ENCODE data around the gene SMIM36.
A peak's percentile ranks its signal among the peaks of the same experiment; 100 is the strongest.
"Not testable (repeated sequence)": the region's sequence is repeated elsewhere in the genome, so short reads cannot be mapped to it uniquely, and the experiment has no call there.

Gene SMIM36

GRCh38 chr17:55478971-55479370 lies 32.3 kb downstream of the SMIM36 start:
- TF ChIP-seq CTCF (IDR thresholded peaks at IDR 0.05; ENCODE audit: low read depth, low read length): no peak
- no peak overlapping the region for H3K4me3 ChIP-seq (replicated peaks in 1 of 2; ENCODE audit: low read depth in 2 of 2, low read length in 2 of 2)
- DNase-seq (ENCODE audit: low read depth in 2 of 2): peak in 1 of 2 donors; percentile 46

- DNase-seq (ENCODE audit: low read depth in 2 of 2): no peak
- TF ChIP-seq CTCF (IDR thresholded peaks at IDR 0.05; ENCODE audit: low read depth, low read length): no peak
- no peak overlapping the region for H3K4me3 ChIP-seq (replicated peaks in 1 of 2; ENCODE audit: low read depth in 2 of 2, low read length in 2 of 2)
Measured at GRCh38 chr17:55466671-55467070, 44.6 kb downstream of the SMIM36 start.

GRCh38 chr17:55465771-55466170 lies 45.5 kb downstream of the SMIM36 start:
- not testable (repeated sequence) for DNase-seq (ENCODE audit: low read depth in 2 of 2); H3K4me3 ChIP-seq (replicated peaks in 1 of 2; ENCODE audit: low read depth in 2 of 2, low read length in 2 of 2)

- no peak for DNase-seq (ENCODE audit: low read depth in 2 of 2)
- no peak overlapping the region for H3K4me3 ChIP-seq (replicated peaks in 1 of 2; ENCODE audit: low read depth in 2 of 2, low read length in 2 of 2)
- no peak for TF ChIP-seq CTCF (IDR thresholded peaks at IDR 0.05; ENCODE audit: low read depth, low read length)
Measured at GRCh38 chr17:55463600-55463999, 47.7 kb downstream of the SMIM36 start.

- no peak overlapping the region for H3K4me3 ChIP-seq (replicated peaks in 1 of 2; ENCODE audit: low read depth in 2 of 2, low read length in 2 of 2)
- no peak for DNase-seq (ENCODE audit: low read depth in 2 of 2)
- no peak for TF ChIP-seq CTCF (IDR thresholded peaks at IDR 0.05; ENCODE audit: low read depth, low read length)
Measured at GRCh38 chr17:55462711-55463110, 48.5 kb downstream of the SMIM36 start.

- no peak for TF ChIP-seq CTCF (IDR thresholded peaks at IDR 0.05; ENCODE audit: low read depth, low read length)
- DNase-seq (ENCODE audit: low read depth in 2 of 2): no peak
- H3K4me3 ChIP-seq (replicated peaks in 1 of 2; ENCODE audit: low read depth in 2 of 2, low read length in 2 of 2): no peak overlapping the region
Measured at GRCh38 chr17:55462234-55462633, 49.0 kb downstream of the SMIM36 start.

GRCh38 chr17:55458978-55459377 lies 52.3 kb downstream of the SMIM36 start:
- TF ChIP-seq CTCF (IDR thresholded peaks at IDR 0.05; ENCODE audit: low read depth, low read length): no peak
- no peak overlapping the region for H3K4me3 ChIP-seq (replicated peaks in 1 of 2; ENCODE audit: low read depth in 2 of 2, low read length in 2 of 2)
- peak; percentile 31 to 94 for DNase-seq (ENCODE audit: low read depth in 2 of 2)

Data from cardiac fibroblast (primary cell).